HCT116 (cell line): Measurements from ENCODE around the gene TMTC2.

Experiments
- CEBPB ChIP-seq: IDR thresholded peaks from 2 replicates; pipeline ENCODE4 v1.6.1; 2012; ENCODE audit warnings: low read depth
- CTCF ChIP-seq, 3 experiments: fragments of 200-600 bp in 1 of 3; sonication (generic) in 1 of 3; IDR thresholded peaks in 2 of 3; conservative IDR thresholded peaks in 1 of 3; 2 replicates each; pipeline ENCODE4 v1.5.1; 2012 to 2017; ENCODE audit warnings: low read depth in 2 of 3, low read length in 2 of 3, antibody characterized with exemption in 1 of 3, borderline replicate concordance in 1 of 3, control low read depth in 1 of 3, mild to moderate bottlenecking in 1 of 3, mixed read lengths in 1 of 3, mixed run types in 1 of 3, moderate library complexity in 1 of 3; ENCODE audit not compliant: insufficient read depth in 1 of 3
- EZH2 ChIP-seq: fragments of 200-600 bp; sonication (generic); IDR thresholded peaks from 2 replicates; pipeline ENCODE4 v1.6.1; 2017; ENCODE audit warnings: antibody characterized with exemption, mixed run types
- EZH2phosphoT487 ChIP-seq: fragments of 200-600 bp; IDR thresholded peaks from 2 replicates; pipeline ENCODE4 v1.6.1; 2018; ENCODE audit warnings: antibody characterized with exemption, borderline replicate concordance
- JUND ChIP-seq: IDR thresholded peaks from 2 replicates; pipeline ENCODE4 v1.6.1; 2012
- MAX ChIP-seq: IDR thresholded peaks from 2 replicates; pipeline ENCODE4 v1.6.1; 2012
- POLR2A ChIP-seq: IDR thresholded peaks from 2 replicates; pipeline ENCODE4 v1.7.0; 2011; ENCODE audit warnings: borderline replicate concordance; ENCODE audit not compliant: insufficient read depth, insufficient read length; ENCODE audit errors: extremely low read depth
- POLR2AphosphoS5 ChIP-seq: IDR thresholded peaks from 2 replicates; pipeline ENCODE4 v1.6.1; 2011; ENCODE audit warnings: mild to moderate bottlenecking, low read depth, low read length, moderate library complexity
- RAD21 ChIP-seq: IDR thresholded peaks from 2 replicates; pipeline ENCODE4 v1.6.1; 2012; ENCODE audit warnings: low read depth, mild to moderate bottlenecking
- REST ChIP-seq: IDR thresholded peaks from 2 replicates; pipeline ENCODE4 v1.6.1; 2012; ENCODE audit warnings: low read depth
- SIN3A ChIP-seq: IDR thresholded peaks from 2 replicates; pipeline ENCODE4 v1.6.1; 2012; ENCODE audit warnings: low read depth
- SP1 ChIP-seq: IDR thresholded peaks from 2 replicates; pipeline ENCODE4 v1.6.1; 2012; ENCODE audit warnings: low read depth
- SRF ChIP-seq: IDR thresholded peaks from 2 replicates; pipeline ENCODE4 v1.6.1; 2012; ENCODE audit warnings: low read depth

GRCh38 chr12:83149987-83150386, 463.3 kb downstream of the TMTC2 start:
- TF ChIP-seq JUND (no peak), CTCF (IDR thresholded peaks at IDR 0.05 in 2 of 3, conservative IDR thresholded peaks at IDR 0.05 in 1 of 3; ENCODE audit: borderline replicate concordance in 1 of 3, insufficient read depth in 1 of 3, low read depth in 2 of 3, low read length in 2 of 3) (no peak), POLR2AphosphoS5 (no peak), MAX (no peak), POLR2A (no peak), EZH2phosphoT487 (no peak), SRF (no peak), SIN3A (no peak), REST (no peak), RAD21 (no peak), EZH2 (no peak), CEBPB (no peak), SP1 (no peak)
